ENCODE results near the gene LRRC31. TPM values are rescaled to one million over a fixed set of nuclear protein-coding genes. Genes with fewer than 3 reads are reported as not detected.

Gene LRRC31
- total RNA-seq, 4 donors from 2014 or later: not detected

GRCh38 chr3:169907476-169907875, 37.7 kb upstream of the LRRC31 start:
- Histone ChIP-seq H3K4me3 (replicated peaks in 1 of 3) (no peak overlapping the region), H3K27ac (no peak overlapping the region), H3K4me1 (no peaks in the 10 kb centered on the region), H3K9me3 (no peaks in the 10 kb centered on the region), H3K36me3 (no peaks in the 10 kb centered on the region), H3K27me3 (no peaks in the 10 kb centered on the region)
- no peak for TF ChIP-seq CTCF (IDR thresholded peaks at IDR 0.05)
- TF ChIP-seq POLR2A (IDR thresholded peaks at IDR 0.05): no peak
- no peak for DNase-seq
- intact Hi-C loops (cut with DNase I): no loop called here

- Histone ChIP-seq H3K9me3 (no peaks in the 10 kb centered on the region), H3K27me3 (no peaks in the 10 kb centered on the region), H3K4me3 (replicated peaks in 1 of 3) (no peak overlapping the region), H3K27ac (no peak overlapping the region), H3K4me1 (no peaks in the 10 kb centered on the region), H3K36me3 (no peaks in the 10 kb centered on the region)
- TF ChIP-seq CTCF (IDR thresholded peaks at IDR 0.05) (no peak), POLR2A (IDR thresholded peaks at IDR 0.05) (no peak)
- no peak for DNase-seq
- WGBS, 2 donors: 78 to 83% methylated on average over 6 of the region's 6 CpGs
- intact Hi-C loops (cut with DNase I): no loop called here
Measured at GRCh38 chr3:169905404-169905803, 35.7 kb upstream of the LRRC31 start.

GRCh38 chr3:169901453-169901852, 31.7 kb upstream of the LRRC31 start:
- TF ChIP-seq POLR2A (IDR thresholded peaks at IDR 0.05) (no peak), CTCF (IDR thresholded peaks at IDR 0.05) (no peak)
- Histone ChIP-seq H3K4me1 (no peaks in the 10 kb centered on the region), H3K27ac (no peak overlapping the region), H3K27me3 (no peaks in the 10 kb centered on the region), H3K36me3 (no peaks in the 10 kb centered on the region), H3K9me3 (no peaks in the 10 kb centered on the region), H3K4me3 (replicated peaks in 1 of 3) (no peak overlapping the region)
- 98% methylated on average over 1 of the region's 1 CpG for WGBS, 2 donors
- intact Hi-C loops (cut with DNase I): no loop called here
- DNase-seq: no peak

GRCh38 chr3:169897284-169897683, 27.5 kb upstream of the LRRC31 start:
- intact Hi-C loops (cut with DNase I): no loop called here
- H3K4me1 ChIP-seq: no peaks in the 10 kb centered on the region
- no peaks in the 10 kb centered on the region for H3K27me3 ChIP-seq
- no peak overlapping the region for H3K27ac ChIP-seq
- H3K36me3 ChIP-seq: no peaks in the 10 kb centered on the region
- TF ChIP-seq POLR2A (IDR thresholded peaks at IDR 0.05): no peak
- WGBS, 2 donors: 91 to 97% methylated on average over 1 of the region's 1 CpG
- H3K9me3 ChIP-seq: no peaks in the 10 kb centered on the region
- no peak for DNase-seq
- H3K4me3 ChIP-seq (replicated peaks in 1 of 3): no peak overlapping the region

GRCh38 chr3:169895072-169895471, 25.3 kb upstream of the LRRC31 start:
- Histone ChIP-seq H3K27ac (no peak overlapping the region), H3K27me3 (no peaks in the 10 kb centered on the region), H3K36me3 (no peaks in the 10 kb centered on the region), H3K4me1 (no peaks in the 10 kb centered on the region), H3K9me3 (no peaks in the 10 kb centered on the region), H3K4me3 (replicated peaks in 1 of 3) (no peak overlapping the region)
- intact Hi-C loops (cut with DNase I): no loop called here
- 55 to 67% methylated on average over 3 to 6 of the region's 6 CpGs for WGBS, 2 donors
- no peak for TF ChIP-seq CTCF (IDR thresholded peaks at IDR 0.05)
- TF ChIP-seq POLR2A (IDR thresholded peaks at IDR 0.05): no peak
- DNase-seq: no peak

- no peak for DNase-seq
Measured at GRCh38 chr3:169894110-169894509, 24.4 kb upstream of the LRRC31 start.

More at GRCh38 chr3:169894110-169894509, 24.4 kb upstream of the LRRC31 start:
- WGBS, 2 donors: 72 to 73% methylated on average over 7 of the region's 7 CpGs
- Histone ChIP-seq H3K36me3 (no peaks in the 10 kb centered on the region), H3K9me3 (no peaks in the 10 kb centered on the region), H3K4me3 (replicated peaks in 1 of 3) (no peak overlapping the region), H3K4me1 (no peaks in the 10 kb centered on the region), H3K27me3 (no peaks in the 10 kb centered on the region), H3K27ac (no peak overlapping the region)
- TF ChIP-seq CTCF (IDR thresholded peaks at IDR 0.05) (no peak), POLR2A (IDR thresholded peaks at IDR 0.05) (no peak)
- intact Hi-C loops (cut with DNase I): no loop called here

All from thyroid gland (tissue), 4 donors.